ENCODE data around the gene C1orf141. TPM values are rescaled to one million over a fixed set of nuclear protein-coding genes. Genes with fewer than 3 reads are reported as not detected.

The C1orf141 gene
- total and polyA plus RNA-seq, 7 experiments from 2014 or later = not detected

DNA sequence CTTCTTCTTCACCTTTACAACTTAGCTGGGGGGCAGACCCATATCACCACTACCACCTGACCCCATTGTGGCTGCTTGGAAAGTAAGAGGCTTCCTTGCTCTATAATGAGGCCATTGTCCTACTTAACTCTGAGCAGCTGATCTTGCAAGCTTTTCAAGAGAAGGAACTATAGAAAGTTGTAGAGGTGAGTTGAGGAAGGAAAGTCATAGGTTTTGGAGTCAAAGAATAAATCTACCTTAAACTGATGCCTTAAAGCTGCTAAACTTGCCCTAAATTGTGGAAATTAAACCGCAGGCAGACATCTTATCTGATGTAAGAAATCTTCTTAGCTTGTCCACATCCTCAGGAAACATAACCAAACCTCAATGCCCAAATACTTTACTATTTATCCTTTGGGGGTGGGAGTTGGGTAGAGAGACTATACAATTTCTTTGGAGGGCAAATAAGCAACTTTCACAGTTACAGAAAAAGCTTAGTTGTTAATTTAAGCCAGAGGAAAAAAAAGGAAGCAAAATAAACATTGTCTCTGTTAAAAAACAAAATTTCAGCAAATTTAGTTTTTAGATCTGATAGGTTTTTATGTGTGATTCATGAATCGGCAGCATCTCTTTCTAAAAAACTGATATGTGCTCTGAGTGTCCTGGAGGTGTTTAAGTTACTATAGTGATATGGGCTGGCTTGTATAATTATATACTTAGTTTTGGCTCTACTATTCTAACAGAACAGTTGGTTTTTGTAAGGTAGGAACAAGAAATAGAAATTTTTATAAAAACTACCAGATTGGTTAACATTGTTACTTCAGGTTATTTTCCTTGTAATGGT lies 36.2 kb upstream of the C1orf141 start:
- CTCF ChIA-PET = interaction anchor here (0.7 to 6.4 kb wide), 6 partner anchors 21 to 329 kb away, joined by 3 to 49 read pairs (median 6); no protein-coding TSS in a partner anchor
- DNase-seq (peak in 7 of 9 donors; percentile 55 to 79 (median 71)), ATAC-seq (peak; percentile 83)
- no peaks in the 10 kb centered on the region for H3K27me3 ChIP-seq (ENCODE audit: control insufficient read depth in 2 of 2, insufficient read depth in 2 of 2, low read length in 2 of 2)
- Mint-ChIP-seq H3K4me1 (peaks cover 36 to 71% (median 55%) of the 10 kb centered on the region in 7 donors), H3K4me3 (peak overlapping the region; percentile 14 to 82 (median 76)), H3K27ac (peak overlapping the region in 7 of 9 donors; percentile 63 to 88 (median 76)), H3K27me3 (peaks cover 0 to 3% (median 0%) of the 10 kb centered on the region in 5 donors), H3K9me3 (peaks cover 0 to 3% (median 0%) of the 10 kb centered on the region in 11 donors), H3K36me3 (peaks cover 0 to 17% (median 0%) of the 10 kb centered on the region in 5 donors)
- no peak overlapping the region for H3K27ac ChIP-seq (ENCODE audit: low read depth, low read length)
- POLR2A ChIA-PET = interaction anchor here (0.6 to 1.8 kb wide), 9 partner anchors 15 to 380 kb away, joined by 3 to 10 read pairs (median 3); partner anchors contain the start of gene SERBP1
- intact Hi-C loops (cut with micrococcal nuclease) = loop anchor here (1.0 to 5.0 kb wide), 10 partner anchors 8 to 516 kb away; partner anchors contain the start of genes GADD45A (in 1 of the 2) and IL12RB2 (in 1 of the 2)
- H3K36me3 ChIP-seq (ENCODE audit: control insufficient read depth in 2 of 3, insufficient read depth in 3 of 3, low read length in 3 of 3) = no peaks in the 10 kb centered on the region
- peak overlapping the region; percentile 14 for H3K4me3 ChIP-seq (ENCODE audit: low read length)
- no peaks in the 10 kb centered on the region for H3K9me3 ChIP-seq (ENCODE audit: control insufficient read depth in 2 of 3, low read length in 3 of 3)
- H3K4me1 ChIP-seq (ENCODE audit: control insufficient read depth in 2 of 2, insufficient read depth in 2 of 2, low read length in 2 of 2) = peaks cover 29 to 34% of the 10 kb centered on the region in 2 donors

DNA sequence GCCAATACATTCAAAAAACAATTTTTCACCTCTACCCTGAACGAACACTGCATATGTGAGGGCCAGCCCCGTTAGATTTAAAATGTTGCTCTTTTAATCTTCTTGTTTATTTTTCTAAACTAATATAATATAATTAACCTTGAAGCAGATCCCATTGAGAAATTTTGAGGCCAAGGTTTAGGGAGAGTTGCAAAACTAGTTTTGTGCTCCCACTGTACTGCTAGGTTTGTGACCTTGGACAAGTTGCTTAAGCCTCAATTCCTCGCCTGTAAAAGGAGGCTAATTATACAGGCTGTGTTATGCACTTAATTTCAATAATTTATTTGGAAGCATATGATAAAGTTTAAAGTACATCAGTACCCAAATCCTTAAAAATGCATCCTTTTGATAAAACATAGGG lies 35.2 kb upstream of the C1orf141 start:
- H3K27me3 Mint-ChIP-seq = peaks cover 0 to 8% (median 5%) of the 10 kb centered on the region in 5 donors
- H3K4me1 ChIP-seq (ENCODE audit: control insufficient read depth in 2 of 2, insufficient read depth in 2 of 2, low read length in 2 of 2) = peaks cover 29 to 34% of the 10 kb centered on the region in 2 donors
- H3K9me3 Mint-ChIP-seq = peaks cover 0 to 5% (median 0%) of the 10 kb centered on the region in 11 donors
- ChIA-PET CTCF (interaction anchor here (0.5 to 6.4 kb wide), 3 partner anchors 20 to 56 kb away, joined by 3 to 49 read pairs (median 7); no protein-coding TSS in a partner anchor), POLR2A (interaction anchor here (0.6 to 1.8 kb wide), 4 partner anchors 21 to 551 kb away, joined by 3 to 7 read pairs (median 4); partner anchors contain the start of genes DNAI4 and MIER1)
- no peaks in the 10 kb centered on the region for H3K27me3 ChIP-seq (ENCODE audit: control insufficient read depth in 2 of 2, insufficient read depth in 2 of 2, low read length in 2 of 2)
- H3K27ac Mint-ChIP-seq = no peak overlapping the region
- no peaks in the 10 kb centered on the region for H3K36me3 ChIP-seq (ENCODE audit: control insufficient read depth in 2 of 3, insufficient read depth in 3 of 3, low read length in 3 of 3)
- H3K4me1 Mint-ChIP-seq = peaks cover 26 to 67% (median 45%) of the 10 kb centered on the region in 7 donors
- peaks cover 0 to 11% (median 0%) of the 10 kb centered on the region in 5 donors for H3K36me3 Mint-ChIP-seq
- DNase-seq (no peak), ATAC-seq (no peak)
- H3K4me3 ChIP-seq (ENCODE audit: low read length) = no peak overlapping the region
- H3K4me3 Mint-ChIP-seq = peak overlapping the region in 1 of 10 donors; percentile 65
- intact Hi-C loops (cut with micrococcal nuclease) = loop anchor here (1.0 to 5.0 kb wide), 6 partner anchors 21 to 517 kb away; partner anchors contain the start of genes GADD45A (in 1 of the 2) and IL12RB2 (in 1 of the 2)
- no peaks in the 10 kb centered on the region for H3K9me3 ChIP-seq (ENCODE audit: control insufficient read depth in 2 of 3, low read length in 3 of 3)
- H3K27ac ChIP-seq (ENCODE audit: low read depth, low read length) = no peak overlapping the region

DNA sequence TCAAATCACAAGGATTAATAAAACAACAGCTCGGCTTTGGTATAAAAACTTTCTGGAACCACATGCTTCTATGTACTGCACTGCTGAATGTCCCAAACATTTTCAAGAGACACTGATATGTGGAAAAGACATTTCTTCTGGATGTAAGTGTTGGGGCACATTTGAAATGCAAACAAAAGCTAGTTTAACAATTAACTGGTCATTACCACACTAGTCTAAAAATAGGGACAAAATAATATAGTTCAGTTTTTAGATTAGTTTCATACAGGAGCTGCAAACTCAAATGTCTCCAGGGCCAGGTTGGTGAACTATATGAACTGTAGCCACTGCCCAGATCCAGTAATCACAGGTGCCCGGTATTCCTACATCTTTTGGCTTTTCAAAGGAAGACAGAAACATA lies 34.7 kb upstream of the C1orf141 start:
- ChIA-PET POLR2A (interaction anchor here (0.6 to 1.0 kb wide), 3 partner anchors 244 to 905 kb away, joined by 3 to 4 read pairs (median 4); partner anchors contain the start of genes DNAI4 and MIER1), CTCF (interaction anchor here (0.5 to 6.4 kb wide), 2 partner anchors 43 to 56 kb away, joined by 3 to 49 read pairs; no protein-coding TSS in a partner anchor)
- no peak overlapping the region for H3K27ac ChIP-seq (ENCODE audit: low read depth, low read length)
- DNase-seq (no peak), ATAC-seq (no peak)
- Mint-ChIP-seq H3K9me3 (peaks cover 0 to 7% (median 0%) of the 10 kb centered on the region in 11 donors), H3K4me1 (peaks cover 25 to 67% (median 45%) of the 10 kb centered on the region in 7 donors), H3K27me3 (peaks cover 0 to 10% (median 5%) of the 10 kb centered on the region in 5 donors), H3K36me3 (peaks cover 0 to 8% (median 0%) of the 10 kb centered on the region in 5 donors), H3K27ac (no peak overlapping the region), H3K4me3 (peak overlapping the region in 1 of 10 donors; percentile 65)
- intact Hi-C loops (cut with micrococcal nuclease) = no loop called here
- H3K36me3 ChIP-seq (ENCODE audit: control insufficient read depth in 2 of 3, insufficient read depth in 3 of 3, low read length in 3 of 3) = no peaks in the 10 kb centered on the region
- H3K27me3 ChIP-seq (ENCODE audit: control insufficient read depth in 2 of 2, insufficient read depth in 2 of 2, low read length in 2 of 2) = no peaks in the 10 kb centered on the region
- H3K9me3 ChIP-seq (ENCODE audit: control insufficient read depth in 2 of 3, low read length in 3 of 3) = no peaks in the 10 kb centered on the region
- peaks cover 29 to 34% of the 10 kb centered on the region in 2 donors for H3K4me1 ChIP-seq (ENCODE audit: control insufficient read depth in 2 of 2, insufficient read depth in 2 of 2, low read length in 2 of 2)
- H3K4me3 ChIP-seq (ENCODE audit: low read length) = no peak overlapping the region

DNA sequence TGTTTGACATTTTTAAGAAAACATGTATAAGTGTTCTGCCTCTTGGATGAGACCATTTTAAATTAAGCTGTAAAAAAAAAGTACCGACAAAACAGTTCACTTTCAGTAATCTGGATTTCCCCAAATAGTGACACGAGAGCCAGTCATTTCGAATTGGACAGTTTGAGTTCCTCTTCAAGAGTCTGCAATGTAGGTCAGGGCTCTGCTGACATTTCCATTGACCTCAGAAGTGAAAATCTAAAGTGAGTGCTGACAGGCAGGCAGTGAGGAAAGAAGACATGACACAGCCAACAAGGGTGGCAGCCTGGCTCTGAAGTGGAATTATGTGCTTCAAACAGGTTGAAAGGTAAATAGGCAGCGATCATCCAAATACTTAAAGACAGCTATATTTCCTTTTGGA lies 31.4 kb upstream of the C1orf141 start, which contains the start of gene IL23R:
IL23R (plus strand) TSS at position 259 of the 400 bp plus-strand sequence. CDS start 1,667 bp downstream, outside the sequence.
- no peak within 1 kb of the TSS for H3K4me3 ChIP-seq (ENCODE audit: low read length)
- Mint-ChIP-seq H3K36me3 (peaks cover 0 to 5% (median 0%) of the 10 kb centered on the region in 5 donors), H3K27me3 (peaks cover 0 to 17% (median 5%) of the 10 kb centered on the region in 5 donors), H3K27ac (peak within 1 kb of the TSS in 1 of 9 donors; percentile 80), H3K4me3 (peak within 1 kb of the TSS in 1 of 10 donors; percentile 72), H3K4me1 (peaks cover 16 to 62% (median 30%) of the 10 kb centered on the region in 7 donors), H3K9me3 (peaks cover 0 to 7% (median 0%) of the 10 kb centered on the region in 11 donors)
- no peak within 1 kb of the TSS for H3K27ac ChIP-seq (ENCODE audit: low read depth, low read length)
- POLR2A ChIA-PET = interaction anchor here (0.5 to 0.7 kb wide), 2 partner anchors 14 to 25 kb away, joined by 3 to 4 read pairs; no protein-coding TSS in a partner anchor
- peaks cover 11 to 16% of the 10 kb centered on the region in 2 donors for H3K4me1 ChIP-seq (ENCODE audit: control insufficient read depth in 2 of 2, insufficient read depth in 2 of 2, low read length in 2 of 2)
- intact Hi-C loops (cut with micrococcal nuclease) = no loop called here
- H3K9me3 ChIP-seq (ENCODE audit: control insufficient read depth in 2 of 3, low read length in 3 of 3) = no peaks in the 10 kb centered on the region
- ATAC-seq (peak; percentile 33), DNase-seq (no peak)
- no peaks in the 10 kb centered on the region for H3K36me3 ChIP-seq (ENCODE audit: control insufficient read depth in 2 of 3, insufficient read depth in 3 of 3, low read length in 3 of 3)
- no peaks in the 10 kb centered on the region for H3K27me3 ChIP-seq (ENCODE audit: control insufficient read depth in 2 of 2, insufficient read depth in 2 of 2, low read length in 2 of 2)
- CTCF ChIA-PET = interaction anchor here (6.0 to 6.4 kb wide), 2 partner anchors 17 to 47 kb away, joined by 27 to 49 read pairs; no protein-coding TSS in a partner anchor

DNA sequence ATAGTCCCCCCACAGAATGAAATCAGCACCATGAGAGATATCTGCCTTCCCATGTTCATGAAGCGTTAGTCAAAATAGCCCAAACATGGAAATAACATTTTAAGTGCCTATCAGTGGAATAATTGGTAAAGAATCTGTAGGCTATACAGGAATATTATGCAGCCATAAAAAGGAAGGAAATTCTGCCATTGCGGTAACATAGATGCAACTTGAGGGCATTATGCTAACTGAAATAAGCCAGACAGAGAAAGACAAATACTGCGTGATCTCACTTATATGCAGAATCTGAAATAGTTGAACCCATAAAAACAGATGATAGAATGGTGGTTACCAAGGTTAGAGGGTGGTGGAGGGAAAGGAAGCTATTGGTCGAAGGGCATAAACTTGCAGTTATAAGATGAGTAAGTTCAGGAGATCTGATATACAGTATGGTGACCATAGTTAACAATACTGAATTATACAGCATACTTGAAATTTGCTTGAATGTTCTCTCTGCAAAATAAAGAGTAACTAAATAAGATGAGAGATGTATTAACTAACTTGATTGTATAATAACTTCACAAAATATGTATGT lies 30.8 kb upstream of the C1orf141 start:
- ATAC-seq = no peak
- no peaks in the 10 kb centered on the region for H3K36me3 ChIP-seq (ENCODE audit: control insufficient read depth in 2 of 3, insufficient read depth in 3 of 3, low read length in 3 of 3)
- no peak for DNase-seq
- H3K4me1 Mint-ChIP-seq = peaks cover 9 to 57% (median 23%) of the 10 kb centered on the region in 7 donors
- CTCF ChIA-PET = interaction anchor here (6.0 kb wide), 1 partner anchor 17 kb away, joined by 27 read pairs; no protein-coding TSS in a partner anchor
- H3K4me3 ChIP-seq (ENCODE audit: low read length) = no peak overlapping the region
- H3K27me3 Mint-ChIP-seq = peaks cover 0 to 17% (median 5%) of the 10 kb centered on the region in 5 donors
- no peaks in the 10 kb centered on the region for H3K9me3 ChIP-seq (ENCODE audit: control insufficient read depth in 2 of 3, low read length in 3 of 3)
- H3K9me3 Mint-ChIP-seq = peaks cover 0 to 7% (median 0%) of the 10 kb centered on the region in 11 donors
- no peak overlapping the region for H3K27ac ChIP-seq (ENCODE audit: low read depth, low read length)
- intact Hi-C loops (cut with micrococcal nuclease) = no loop called here
- peaks cover 7 to 10% of the 10 kb centered on the region in 2 donors for H3K4me1 ChIP-seq (ENCODE audit: control insufficient read depth in 2 of 2, insufficient read depth in 2 of 2, low read length in 2 of 2)
- H3K4me3 Mint-ChIP-seq = peak overlapping the region in 1 of 10 donors; percentile 31
- H3K27me3 ChIP-seq (ENCODE audit: control insufficient read depth in 2 of 2, insufficient read depth in 2 of 2, low read length in 2 of 2) = no peaks in the 10 kb centered on the region
- H3K27ac Mint-ChIP-seq = peak overlapping the region in 1 of 9 donors; percentile 60
- POLR2A ChIA-PET = interaction anchor here (0.7 kb wide), 1 partner anchor 13 kb away, joined by 3 read pairs; no protein-coding TSS in a partner anchor
- peaks cover 0 to 5% (median 0%) of the 10 kb centered on the region in 5 donors for H3K36me3 Mint-ChIP-seq

All from naive thymus-derived CD4-positive, alpha-beta T cell (primary cell).